Immature natural killer cell (primary cell): ENCODE data around the gene SLC9A5. TPM values are rescaled to one million over a fixed set of nuclear protein-coding genes. Genes with fewer than 3 reads are reported as not detected.

Source experiments
- DNase-seq, 3 donors: peaks; one replicate each; pipeline ENCODE4 v3.0.0; 2022; ENCODE audit warnings: mixed read lengths in 1 of 3
- H3K27ac Mint-ChIP-seq, 6 donors: one replicate each; pipeline ENCODE4 v1.8.0; 2020; ENCODE audit warnings: mixed read lengths in 6 of 6, mild to moderate bottlenecking in 5 of 6, inconsistent platforms in 4 of 6, moderate library complexity in 3 of 6
- H3K27me3 Mint-ChIP-seq, 3 donors: one replicate each; pipeline ENCODE4 v1.8.0; 2020 to 2021; ENCODE audit warnings: low read depth in 3 of 3, mild to moderate bottlenecking in 3 of 3, mixed read lengths in 3 of 3, moderate library complexity in 3 of 3, inconsistent platforms in 1 of 3
- H3K36me3 Mint-ChIP-seq, 3 donors: one replicate each; pipeline ENCODE4 v1.8.0; 2020; ENCODE audit warnings: mixed read lengths in 3 of 3, inconsistent platforms in 2 of 3, mild to moderate bottlenecking in 2 of 3
- H3K4me1 Mint-ChIP-seq, 2 donors: one replicate each; pipeline ENCODE4 v1.8.0; 2020; ENCODE audit warnings: inconsistent platforms in 2 of 2, mild to moderate bottlenecking in 2 of 2, mixed read lengths in 2 of 2, moderate library complexity in 1 of 2
- H3K4me3 Mint-ChIP-seq, 5 donors: one replicate each; pipeline ENCODE4 v1.8.0; 2020; ENCODE audit warnings: mild to moderate bottlenecking in 5 of 5, mixed read lengths in 5 of 5, inconsistent platforms in 3 of 5, moderate library complexity in 3 of 5
- H3K9me3 Mint-ChIP-seq, 6 donors: one replicate each; pipeline ENCODE4 v1.8.0; 2020; ENCODE audit warnings: mild to moderate bottlenecking in 6 of 6, mixed read lengths in 6 of 6, inconsistent platforms in 4 of 6, moderate library complexity in 3 of 6
- polyA plus RNA-seq, 3 donors: library from polyadenylated mRNA; unstranded; fragments of 300-500 nt; fragmentation: Illumina TruSeq; gene quantifications; one replicate each; pipeline ENCODE4 v1.2.3, GENCODE V29; 2021

Gene SLC9A5
- polyA plus RNA-seq, 3 donors from 2014 or later: 0.46 TPM; not detected in 2

DNA sequence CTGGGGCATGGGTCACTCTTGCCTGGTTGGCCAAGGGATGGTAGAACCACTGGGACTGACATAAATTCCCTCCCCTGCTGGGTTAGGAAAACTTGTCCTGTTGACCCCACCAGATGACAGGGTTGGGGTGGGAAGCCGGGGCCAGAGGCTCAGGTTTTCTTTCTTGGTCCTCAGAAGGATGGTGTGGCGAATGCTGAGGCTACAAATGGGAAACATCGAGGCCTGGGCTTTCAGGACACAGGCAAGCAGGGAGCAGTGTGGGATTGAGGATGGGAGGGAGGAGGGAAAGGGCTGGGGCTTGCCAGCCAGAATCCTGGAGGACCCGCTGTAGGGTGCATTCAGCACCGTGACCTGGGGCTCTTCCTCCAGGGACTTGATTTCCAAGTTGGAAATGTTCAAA, 16.1 kb downstream of the SLC9A5 start:
- peaks cover 2 to 16% (median 6%) of the 10 kb centered on the region in 3 donors for H3K27me3 Mint-ChIP-seq
- no peak overlapping the region for H3K4me3 Mint-ChIP-seq
- H3K4me1 Mint-ChIP-seq: no peaks in the 10 kb centered on the region
- no peak overlapping the region for H3K27ac Mint-ChIP-seq
- H3K9me3 Mint-ChIP-seq: no peaks in the 10 kb centered on the region
- DNase-seq: no peak
- H3K36me3 Mint-ChIP-seq: no peaks in the 10 kb centered on the region

- Mint-ChIP-seq H3K4me1 (no peaks in the 10 kb centered on the region), H3K27ac (no peak overlapping the region), H3K27me3 (peaks cover 2 to 16% (median 4%) of the 10 kb centered on the region in 3 donors), H3K4me3 (peak overlapping the region in 1 of 5 donors; percentile 43), H3K9me3 (no peaks in the 10 kb centered on the region), H3K36me3 (no peaks in the 10 kb centered on the region)
- DNase-seq: no peak
Observed at GRCh38 chr16:67265834-67266233, 17.1 kb downstream of the SLC9A5 start.

GRCh38 chr16:67268136-67268579, 19.4 kb downstream of the SLC9A5 start:
- no peaks in the 10 kb centered on the region for H3K36me3 Mint-ChIP-seq
- H3K27me3 Mint-ChIP-seq: peaks cover 0 to 10% (median 2%) of the 10 kb centered on the region in 3 donors
- no peaks in the 10 kb centered on the region for H3K9me3 Mint-ChIP-seq
- H3K4me1 Mint-ChIP-seq: no peaks in the 10 kb centered on the region
- DNase-seq: no peak
- no peak overlapping the region for H3K4me3 Mint-ChIP-seq
- no peak overlapping the region for H3K27ac Mint-ChIP-seq

- DNase-seq: no peak
- H3K36me3 Mint-ChIP-seq: no peaks in the 10 kb centered on the region
- H3K4me1 Mint-ChIP-seq: no peaks in the 10 kb centered on the region
- no peaks in the 10 kb centered on the region for H3K27me3 Mint-ChIP-seq
- no peak overlapping the region for H3K27ac Mint-ChIP-seq
- H3K4me3 Mint-ChIP-seq: no peak overlapping the region
- H3K9me3 Mint-ChIP-seq: no peaks in the 10 kb centered on the region
Observed at GRCh38 chr16:67269766-67270165, 21.0 kb downstream of the SLC9A5 start.

DNA sequence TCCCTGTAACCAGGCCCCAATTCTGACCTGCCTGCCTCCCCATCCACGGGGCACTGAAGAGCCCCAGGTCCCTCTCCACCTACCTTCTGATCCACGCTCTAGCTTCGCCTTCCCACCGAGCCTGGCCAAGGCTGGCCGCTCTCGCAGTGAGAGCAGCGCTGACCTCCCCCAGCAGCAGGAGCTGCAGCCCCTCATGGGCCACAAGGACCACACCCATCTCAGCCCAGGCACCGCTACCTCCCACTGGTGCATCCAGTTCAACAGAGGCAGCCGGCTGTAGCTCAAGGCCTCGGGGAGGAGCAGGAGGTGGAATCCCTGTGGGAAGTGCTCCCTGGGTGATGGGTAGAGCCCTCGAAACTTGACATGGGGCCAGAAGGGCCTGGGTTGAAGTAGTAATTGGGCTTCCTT, 22.2 kb downstream of the SLC9A5 start:
- H3K27me3 Mint-ChIP-seq: no peaks in the 10 kb centered on the region
- H3K27ac Mint-ChIP-seq: no peak overlapping the region
- no peak overlapping the region for H3K4me3 Mint-ChIP-seq
- DNase-seq: no peak
- H3K4me1 Mint-ChIP-seq: no peaks in the 10 kb centered on the region
- H3K36me3 Mint-ChIP-seq: no peaks in the 10 kb centered on the region
- no peaks in the 10 kb centered on the region for H3K9me3 Mint-ChIP-seq

DNA sequence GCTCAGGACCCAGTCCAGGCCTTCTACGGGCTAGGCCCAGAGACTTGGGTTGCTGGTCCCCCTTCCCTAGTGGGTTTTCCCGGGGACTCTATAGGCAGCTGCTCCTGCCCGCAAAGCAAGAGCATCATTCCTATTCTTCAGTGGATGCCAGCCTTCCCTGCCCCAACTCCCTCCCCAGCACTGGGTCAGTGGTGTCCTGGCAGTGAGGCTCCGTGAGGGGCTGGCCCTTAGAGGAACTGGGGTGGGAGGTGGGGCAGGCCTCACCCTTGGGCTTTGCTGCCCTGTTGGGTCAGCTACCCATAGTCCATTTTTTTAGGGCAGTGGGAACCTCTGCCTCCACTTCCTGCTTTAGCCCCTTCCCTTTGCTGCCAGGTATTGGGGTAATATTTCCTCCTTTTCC, 22.7 kb downstream of the SLC9A5 start:
- no peak for DNase-seq

DNA sequence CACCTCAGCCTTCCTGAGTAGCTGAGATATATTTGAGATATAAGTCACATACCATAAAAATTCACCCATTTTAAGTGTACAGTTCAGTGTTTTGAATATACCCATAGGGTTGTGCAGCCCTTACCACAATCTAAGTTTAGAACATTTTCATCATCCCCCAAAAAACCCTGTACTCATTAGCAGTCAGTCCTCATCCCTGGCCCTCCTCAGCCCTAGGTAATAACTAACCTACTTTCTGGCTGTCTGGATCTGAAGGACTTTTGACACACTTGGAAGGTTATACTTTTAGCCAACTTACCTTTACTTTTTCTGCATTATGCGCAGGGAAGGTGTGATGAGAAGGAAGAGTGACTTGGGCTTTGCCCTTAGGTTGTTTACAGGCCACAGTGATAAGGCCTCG, 26.5 kb downstream of the SLC9A5 start:
- peaks cover 9 to 10% of the 10 kb centered on the region in 2 donors for H3K4me1 Mint-ChIP-seq
- H3K27me3 Mint-ChIP-seq: no peaks in the 10 kb centered on the region
- no peaks in the 10 kb centered on the region for H3K9me3 Mint-ChIP-seq
- no peak overlapping the region for H3K4me3 Mint-ChIP-seq
- peaks cover 0 to 5% (median 5%) of the 10 kb centered on the region in 3 donors for H3K36me3 Mint-ChIP-seq
- H3K27ac Mint-ChIP-seq: peak overlapping the region in 2 of 6 donors; percentile 5 to 14
- DNase-seq: no peak

More for the DNA sequence above, 22.7 kb downstream of the SLC9A5 start:
- Mint-ChIP-seq H3K4me3 (no peak overlapping the region), H3K27ac (peak overlapping the region in 1 of 6 donors; percentile 22), H3K27me3 (no peaks in the 10 kb centered on the region), H3K4me1 (peaks cover 0 to 1% of the 10 kb centered on the region in 2 donors), H3K36me3 (peaks cover 0 to 2% (median 2%) of the 10 kb centered on the region in 3 donors), H3K9me3 (no peaks in the 10 kb centered on the region)

DNA sequence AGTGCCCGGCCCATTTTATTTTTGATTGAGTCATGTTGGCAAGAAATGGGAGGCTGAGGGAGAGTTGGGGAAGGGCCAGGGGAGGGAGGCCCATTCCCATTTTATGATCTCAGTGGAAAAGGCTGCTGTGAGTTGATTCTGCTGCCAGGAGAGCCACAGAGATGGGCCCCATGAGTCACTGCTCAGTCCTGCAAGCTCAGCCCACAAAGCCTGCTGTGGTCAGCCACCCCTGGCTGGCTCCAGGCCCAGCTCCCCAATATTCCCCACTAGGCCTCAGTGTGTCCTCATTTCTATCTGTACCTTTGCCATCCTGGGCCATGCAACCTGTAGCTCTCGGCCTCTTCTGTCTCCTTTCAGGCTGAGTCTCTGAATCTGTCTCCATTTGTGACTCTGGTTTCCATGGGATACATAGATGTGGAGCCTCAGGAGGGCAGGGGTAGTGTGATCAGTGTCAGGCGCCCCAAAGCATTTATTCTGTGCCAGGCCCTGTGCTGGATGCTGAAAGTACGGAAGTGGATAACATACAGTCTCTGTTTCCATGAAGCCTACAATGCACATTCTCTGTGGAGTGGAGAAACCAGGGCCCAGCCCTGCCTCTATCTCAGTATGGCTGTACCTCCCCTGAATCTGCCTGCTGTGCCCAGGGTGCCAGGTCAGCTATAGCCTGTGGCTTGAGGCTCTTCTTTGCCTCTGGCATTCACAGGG, 28.7 kb downstream of the SLC9A5 start:
- peak overlapping the region in 2 of 6 donors; percentile 26 to 30 for H3K27ac Mint-ChIP-seq
- H3K4me3 Mint-ChIP-seq: peak overlapping the region in 4 of 5 donors; percentile 46 to 62 (median 51)
- H3K36me3 Mint-ChIP-seq: peaks cover 0 to 5% (median 5%) of the 10 kb centered on the region in 3 donors
- no peak for DNase-seq
- H3K27me3 Mint-ChIP-seq: no peaks in the 10 kb centered on the region
- no peaks in the 10 kb centered on the region for H3K9me3 Mint-ChIP-seq
- H3K4me1 Mint-ChIP-seq: peaks cover 9 to 10% of the 10 kb centered on the region in 2 donors

GRCh38 chr16:67277999-67278772, 29.4 kb downstream of the SLC9A5 start:
- Mint-ChIP-seq H3K36me3 (peaks cover 0 to 5% (median 5%) of the 10 kb centered on the region in 3 donors), H3K9me3 (no peaks in the 10 kb centered on the region), H3K27me3 (no peaks in the 10 kb centered on the region), H3K27ac (peak overlapping the region in 3 of 6 donors; percentile 24 to 51 (median 29)), H3K4me1 (peaks cover 9 to 10% of the 10 kb centered on the region in 2 donors), H3K4me3 (peak overlapping the region; percentile 76 to 82 (median 81))
- DNase-seq: no peak

DNA sequence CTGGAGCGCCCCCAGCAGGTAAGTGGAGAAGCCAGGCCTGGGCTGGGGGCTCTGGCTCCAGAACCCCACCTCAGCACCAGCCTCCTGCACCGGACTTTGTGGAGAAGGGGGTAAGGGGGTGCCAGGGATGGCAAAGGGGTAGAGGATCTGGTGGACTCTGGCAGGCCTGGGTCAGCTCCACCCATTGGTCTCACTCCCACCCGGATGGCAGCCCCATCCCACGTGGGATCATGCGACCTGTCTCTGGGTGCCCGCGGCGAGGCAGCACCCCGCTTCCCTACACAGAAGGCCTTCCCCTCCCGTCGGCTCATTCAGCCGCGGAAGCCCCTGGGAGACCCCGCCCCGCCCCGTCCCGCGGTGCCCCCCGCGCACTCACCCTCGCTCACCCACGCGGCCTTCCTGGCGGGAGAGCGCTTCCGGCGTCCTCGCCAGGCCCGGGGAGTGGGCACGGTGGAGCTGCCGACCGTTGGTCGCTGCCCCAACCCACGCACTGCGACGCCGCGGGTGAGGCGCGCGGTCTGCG, 30.1 kb downstream of the SLC9A5 start:
- no peak for DNase-seq
- Mint-ChIP-seq H3K9me3 (no peaks in the 10 kb centered on the region), H3K36me3 (peaks cover 0 to 8% (median 5%) of the 10 kb centered on the region in 3 donors), H3K4me1 (peaks cover 9 to 10% of the 10 kb centered on the region in 2 donors), H3K27ac (peak overlapping the region in 2 of 6 donors; percentile 51 to 71), H3K4me3 (peak overlapping the region; percentile 76 to 82 (median 81)), H3K27me3 (no peaks in the 10 kb centered on the region)

DNA sequence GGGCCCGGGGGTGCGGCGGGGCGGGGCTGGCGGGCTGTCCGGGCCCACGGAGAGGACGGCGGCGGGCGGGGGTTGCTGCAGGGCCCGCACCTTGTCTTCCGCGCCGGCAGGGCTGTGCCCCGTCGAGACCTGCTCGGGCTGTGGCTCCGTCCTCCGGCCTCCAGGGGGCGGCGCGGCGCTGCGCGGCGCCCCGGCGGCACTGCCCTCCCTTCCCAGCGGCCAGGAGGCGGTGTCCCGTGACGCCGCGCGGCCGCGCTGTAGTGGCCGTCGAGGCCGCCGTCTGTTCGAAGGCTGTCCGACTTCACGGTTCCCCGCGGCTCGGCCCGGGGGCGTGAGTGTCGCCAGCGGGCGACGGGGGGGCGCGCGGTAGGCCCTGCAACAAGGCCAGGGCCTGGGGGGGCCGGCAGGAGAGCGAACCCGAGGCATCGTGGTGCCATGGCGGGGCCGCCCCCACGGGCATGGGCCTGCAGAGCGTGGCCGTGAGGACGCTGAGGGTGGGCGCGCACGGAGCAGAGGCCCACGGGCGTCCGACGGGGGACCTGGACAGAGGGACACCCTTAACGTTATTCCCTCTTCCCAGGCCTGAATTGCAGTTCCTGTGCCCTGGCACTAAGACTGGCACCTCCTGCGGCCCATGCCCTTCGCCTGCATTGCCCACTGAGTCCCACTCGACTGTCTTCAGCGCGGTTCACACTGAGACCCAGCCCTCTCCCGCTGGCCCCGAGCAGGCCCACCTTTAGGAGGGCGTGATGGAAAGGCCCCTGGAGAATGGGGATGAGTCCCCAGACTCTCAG, 30.7 kb downstream of the SLC9A5 start, which contains the start of gene PLEKHG4:
Gene PLEKHG4, plus strand, starts transcription at position 237 of the 794 bp plus-strand sequence. Its CDS starts 513 bp downstream, at position 750.
- peak within 1 kb of the TSS in 4 of 6 donors; percentile 24 to 71 (median 40) for H3K27ac Mint-ChIP-seq

GRCh38 chr16:67280090-67281015, 31.6 kb downstream of the SLC9A5 start:
- Mint-ChIP-seq H3K36me3 (peaks cover 0 to 8% (median 5%) of the 10 kb centered on the region in 3 donors), H3K27ac (peak overlapping the region in 2 of 6 donors; percentile 12 to 46), H3K9me3 (no peaks in the 10 kb centered on the region), H3K27me3 (no peaks in the 10 kb centered on the region), H3K4me1 (peaks cover 9 to 10% of the 10 kb centered on the region in 2 donors), H3K4me3 (peak overlapping the region in 4 of 5 donors; percentile 38 to 57 (median 46))
- no peak for DNase-seq

More for the DNA sequence above, 30.7 kb downstream of the SLC9A5 start, which contains the start of gene PLEKHG4:
- DNase-seq: peak; percentile 72 to 80 (median 74)
- Mint-ChIP-seq H3K4me3 (peak within 1 kb of the TSS; percentile 76 to 82 (median 81)), H3K36me3 (peaks cover 0 to 8% (median 5%) of the 10 kb centered on the region in 3 donors), H3K9me3 (no peaks in the 10 kb centered on the region), H3K27me3 (no peaks in the 10 kb centered on the region), H3K4me1 (peaks cover 9 to 10% of the 10 kb centered on the region in 2 donors)
